ENCODE data around the gene KITLG. TPM values are rescaled to one million over a fixed set of nuclear protein-coding genes. Genes with fewer than 3 reads are reported as not detected.

The KITLG gene
- polyA plus RNA-seq, 1 donor (not counting 4 experiments of a cell fraction or from before 2014, with no cell fraction given), result 21.2 TPM

GRCh38 chr12:88627501-88627900 is 47.2 kb upstream of the KITLG start:
- Histone ChIP-seq H3K9me1 (ENCODE audit: control insufficient read depth, extremely low read depth, insufficient read depth, low read length) (no peaks in the 10 kb centered on the region), H2AFZ (ENCODE audit: control insufficient read depth, low read length) (no peak overlapping the region), H3K36me3 (ENCODE audit: control insufficient read depth in 2 of 2, extremely low read depth in 1 of 2, insufficient read depth in 2 of 2, low read length in 2 of 2) (no peaks in the 10 kb centered on the region), H3K27me3 (ENCODE audit: control insufficient read depth, extremely low read depth, insufficient read depth, low read length) (no peaks in the 10 kb centered on the region), H3K9me3 (ENCODE audit: control insufficient read depth, low read depth, low read length) (no peaks in the 10 kb centered on the region), H4K20me1 (ENCODE audit: control insufficient read depth, extremely low read depth, insufficient read depth, low read length) (no peaks in the 10 kb centered on the region), H3K4me3 (ENCODE audit: control insufficient read depth in 2 of 3, extremely low read depth in 1 of 3, insufficient read depth in 2 of 3, low read depth in 1 of 3, low read length in 3 of 3) (no peak overlapping the region), H3K4me1 (ENCODE audit: control insufficient read depth, extremely low read depth, insufficient read depth, low read length) (no peaks in the 10 kb centered on the region), H3K79me2 (ENCODE audit: control insufficient read depth, insufficient read depth, low read length) (no peaks in the 10 kb centered on the region), H3K4me2 (ENCODE audit: control insufficient read depth, extremely low read depth, insufficient read depth, low read depth, low read length) (no peak overlapping the region), H3K27ac (ENCODE audit: control insufficient read depth, insufficient read depth, low read length) (no peak overlapping the region), H3K9ac (ENCODE audit: control insufficient read depth, extremely low read depth, insufficient read depth, low read length) (no peak overlapping the region)
- FAIRE-seq (no peak), DNase-seq (ENCODE audit: low read depth, low spot score) (no peak)
- TF ChIP-seq CTCF (optimal IDR thresholded peaks at IDR 0.05 in 1 of 3, IDR thresholded peaks at IDR 0.05 in 1 of 3, conservative IDR thresholded peaks at IDR 0.05 in 1 of 3; ENCODE audit: extremely low read depth in 1 of 3, insufficient read depth in 2 of 3, low read length in 3 of 3) (no peak), EZH2 (IDR thresholded peaks at IDR 0.05; ENCODE audit: low read length) (no peak)
- dilution Hi-C loops (cut with MboI; ENCODE audit: extremely low pct_ligation_motif_present, low sequenced_read_pairs), result no loop called here

GRCh38 chr12:88625356-88625755 is 45.1 kb upstream of the KITLG start:
- H3K4me3 ChIP-seq (ENCODE audit: control insufficient read depth in 2 of 3, extremely low read depth in 1 of 3, insufficient read depth in 2 of 3, low read depth in 1 of 3, low read length in 3 of 3), result no peak overlapping the region
- H3K27me3 ChIP-seq (ENCODE audit: control insufficient read depth, extremely low read depth, insufficient read depth, low read length), result no peaks in the 10 kb centered on the region
- H3K9me3 ChIP-seq (ENCODE audit: control insufficient read depth, low read depth, low read length), result no peaks in the 10 kb centered on the region
- dilution Hi-C loops (cut with MboI; ENCODE audit: extremely low pct_ligation_motif_present, low sequenced_read_pairs), result no loop called here
- H3K4me2 ChIP-seq (ENCODE audit: control insufficient read depth, extremely low read depth, insufficient read depth, low read depth, low read length), result no peak overlapping the region
- no peak overlapping the region for H3K27ac ChIP-seq (ENCODE audit: control insufficient read depth, insufficient read depth, low read length)
- H3K9me1 ChIP-seq (ENCODE audit: control insufficient read depth, extremely low read depth, insufficient read depth, low read length), result no peaks in the 10 kb centered on the region
- no peaks in the 10 kb centered on the region for H3K4me1 ChIP-seq (ENCODE audit: control insufficient read depth, extremely low read depth, insufficient read depth, low read length)
- FAIRE-seq, result no peak
- H4K20me1 ChIP-seq (ENCODE audit: control insufficient read depth, extremely low read depth, insufficient read depth, low read length), result no peaks in the 10 kb centered on the region
- H3K36me3 ChIP-seq (ENCODE audit: control insufficient read depth in 2 of 2, extremely low read depth in 1 of 2, insufficient read depth in 2 of 2, low read length in 2 of 2), result no peaks in the 10 kb centered on the region
- TF ChIP-seq EZH2 (IDR thresholded peaks at IDR 0.05; ENCODE audit: low read length) (no peak), CTCF (optimal IDR thresholded peaks at IDR 0.05 in 1 of 3, IDR thresholded peaks at IDR 0.05 in 1 of 3, conservative IDR thresholded peaks at IDR 0.05 in 1 of 3; ENCODE audit: extremely low read depth in 1 of 3, insufficient read depth in 2 of 3, low read length in 3 of 3) (no peak)
- no peak for DNase-seq (ENCODE audit: low read depth, low spot score)
- H3K9ac ChIP-seq (ENCODE audit: control insufficient read depth, extremely low read depth, insufficient read depth, low read length), result no peak overlapping the region
- no peaks in the 10 kb centered on the region for H3K79me2 ChIP-seq (ENCODE audit: control insufficient read depth, insufficient read depth, low read length)
- no peak overlapping the region for H2AFZ ChIP-seq (ENCODE audit: control insufficient read depth, low read length)

Data from keratinocyte (primary cell).